K562 (cell line): ENCODE data around the gene C11orf91. TPM values are rescaled to one million over a fixed set of nuclear protein-coding genes. Genes with fewer than 3 reads are reported as not detected.

Source experiments
- ATAC-seq: fragments of 200-7000 bp; cut with Tn5 transposase; 3 replicates; pipeline ENCODE4 v1.9.1; 2020; ENCODE audit warnings: moderate library complexity
- BruUV-seq: library from RNA; stranded (reverse); fragments of 400-500 nt; replicated peaks from 2 replicates; lab custom pipeline; 2021; lab: Mats Ljungman, UMichigan
- CTCF ChIA-PET: fragments of 300-600 bp; formaldehyde crosslinking; extraction: SDS; loops from one replicate; lab custom pipeline; 2021; ENCODE audit warnings: low intra/inter-chr PET ratio; lab: Yijun Ruan, JAX
- POLR2A ChIA-PET: fragments of 300-600, 350-650 bp; sonication (Branson Sonifier 250); formaldehyde crosslinking; extraction: SDS; loops from one replicate; lab custom pipeline; 2021; ENCODE audit warnings: antibody characterized with exemption, inconsistent platforms; lab: Yijun Ruan, JAX
- DNase-seq, 4 experiments: peaks; one replicate each; pipeline versions ENCODE4 v3.0.0 to v3.0.0-alpha.2; 2011 to 2018; ENCODE audit warnings: low spot score in 3 of 4, mixed read lengths in 3 of 4; ENCODE audit errors: extremely low read depth in 1 of 4
- FAIRE-seq: peaks from 2 replicates; lab custom pipeline; 2011; peaks lifted over from hg19 to GRCh38; lab: Jason Lieb, UNC
- H2AFZ ChIP-seq: 2 replicates; pipeline ENCODE4 v1.6.0; 2011; ENCODE audit warnings: low read depth, low read length, control low read depth, inconsistent platforms
- H3K27ac ChIP-seq: fragments of 200-600 bp; 3 replicates; pipeline ENCODE4 v1.8.0; 2011; ENCODE audit warnings: low read depth, mild to moderate bottlenecking, control low read depth, inconsistent platforms, low read length, moderate library complexity, mixed read lengths; ENCODE audit errors: extremely low read depth
- H3K27me3 ChIP-seq, 2 experiments: fragments of 300-600 bp in 1 of 2; 2 replicates in 1 of 2; 3 replicates in 1 of 2; pipeline versions ENCODE4 v1.6.0 to v1.8.0; 2011; ENCODE audit warnings: inconsistent platforms in 2 of 2, low read length in 2 of 2, mild to moderate bottlenecking in 1 of 2, mixed read lengths in 1 of 2, moderate library complexity in 1 of 2; ENCODE audit not compliant: control insufficient read depth in 2 of 2, insufficient read depth in 2 of 2
- H3K36me3 ChIP-seq: fragments of 300-600 bp; 3 replicates; pipeline ENCODE4 v1.8.0; 2011; ENCODE audit warnings: mild to moderate bottlenecking, low read length, inconsistent platforms; ENCODE audit not compliant: control insufficient read depth, insufficient read depth
- H3K4me1 ChIP-seq, 2 experiments: fragments of 200-600 bp in 1 of 2; replicated peaks in 1 of 2; 2 replicates in 1 of 2; 3 replicates in 1 of 2; pipeline versions ENCODE4 v1.5.1 to v1.8.0; 2011; ENCODE audit warnings: inconsistent platforms in 2 of 2, low read length in 2 of 2, mild to moderate bottlenecking in 1 of 2, mixed read lengths in 1 of 2, moderate library complexity in 1 of 2; ENCODE audit not compliant: control insufficient read depth in 2 of 2, insufficient read depth in 2 of 2
- H3K4me2 ChIP-seq: 2 replicates; pipeline ENCODE4 v1.6.1; 2011; ENCODE audit warnings: low read length, control low read depth, inconsistent platforms, mixed read lengths; ENCODE audit not compliant: insufficient read depth
- H3K4me3 ChIP-seq: fragments of 200-600 bp; sonication (generic), shearing (Covaris generic); 2 replicates; pipeline ENCODE4 v1.5.1; 2016; ENCODE audit warnings: control low read depth, inconsistent platforms
- H3K79me2 ChIP-seq: fragments of 200-600 bp; 3 replicates; pipeline ENCODE4 v1.8.0; 2011; ENCODE audit warnings: low read length, inconsistent platforms; ENCODE audit not compliant: control insufficient read depth, insufficient read depth
- H3K9ac ChIP-seq, 2 experiments: 2 replicates each; pipeline versions ENCODE4 v1.6.0 to v1.6.1; 2011; ENCODE audit warnings: low read depth in 2 of 2, low read length in 2 of 2, control low read depth in 1 of 2, inconsistent platforms in 1 of 2, mild to moderate bottlenecking in 1 of 2, mixed read lengths in 1 of 2; ENCODE audit not compliant: insufficient read depth in 1 of 2
- H3K9me1 ChIP-seq: one replicate; pipeline ENCODE4 v1.6.0; 2011; ENCODE audit warnings: inconsistent platforms, mild to moderate bottlenecking, low read length, moderate library complexity; ENCODE audit not compliant: control insufficient read depth, insufficient read depth
- H3K9me3 ChIP-seq: replicated peaks from 2 replicates; pipeline ENCODE4 v1.5.1; 2011; ENCODE audit warnings: low read depth, low read length, inconsistent platforms; ENCODE audit not compliant: control insufficient read depth, insufficient read depth
- H4K20me1 ChIP-seq: replicated peaks from 2 replicates; pipeline ENCODE4 v1.6.1; 2011; ENCODE audit warnings: low read length, inconsistent platforms, mixed read lengths; ENCODE audit not compliant: control insufficient read depth, insufficient read depth
- ATF7 ChIP-seq: fragments of 450-650 bp; IDR thresholded peaks from 2 replicates; pipeline ENCODE4 v1.7.1; 2014; ENCODE audit warnings: mild to moderate bottlenecking, moderate library complexity
- CREM ChIP-seq: IDR thresholded peaks from 2 replicates; pipeline ENCODE4 v1.6.1; 2014; ENCODE audit warnings: antibody characterized with exemption, low read depth
- WGBS: fragments of 100-300 bp; shearing (Covaris generic); methylation state at CpG from one replicate; pipeline ENCODE4 v1.1.6; 2016; ENCODE audit warnings: low coverage, mixed read lengths; ENCODE audit not compliant: insufficient coverage; ENCODE audit errors: missing lambda C conversion rate; 5-methylcytosine and 5-hydroxymethylcytosine counted together
- in situ Hi-C: fragments of 300-500 bp; cut with MboI; formaldehyde crosslinking; loops from 4 replicates; pipeline ENCODE4 v1.15.0; 2018; ENCODE audit warnings: inconsistent platforms, mixed read lengths
- intact Hi-C: fragments of 100-400 bp; cut with micrococcal nuclease; formaldehyde crosslinking; loops from 2 replicates; pipeline ENCODE4 v1.14.2; 2022
- polyA plus RNA-seq, 8 experiments: library from polyadenylated mRNA; depleted of rRNA in 4 of 8; stranded (reverse) in 5 of 8; unstranded in 3 of 8; fragments of >200 nt; fragmentation: Nextera tagmentation in 2 of 8; fragmentation: Illumina TruSeq in 1 of 8; extraction: Ambion mirVana in 2 of 8; extraction: Trizol in 1 of 8; gene quantifications; 2 replicates each; pipeline versions ENCODE4 v1.2.1 to v1.2.3, GENCODE V29; 2011 to 2014; ENCODE audit warnings: inconsistent platforms in 1 of 8, missing spikeins in 1 of 8
- total RNA-seq, 7 experiments: library from RNA; depleted of rRNA in 6 of 7; stranded (reverse); fragments of >200 nt in 6 of 7; fragmentation: Illumina TruSeq in 2 of 7; extraction: Trizol in 2 of 7; gene quantifications; 2 replicates each; pipeline versions ENCODE4 v1.2.1 to v1.2.3, GENCODE V29; 2011 to 2021; ENCODE audit warnings: low replicate concordance in 1 of 7
- TF ChIP-seq, protein P1 (sequence below): fragments of 450-650 bp; IDR thresholded peaks from 2 replicates; pipeline ENCODE4 v1.6.1; 2018; ENCODE audit not compliant: partially characterized antibody
- TF ChIP-seq, protein P2 (sequence below): sonication (generic); formaldehyde crosslinking; IDR thresholded peaks from 2 replicates; pipeline ENCODE4 v1.9.0; 2022; ENCODE audit warnings: mild to moderate bottlenecking, missing genetic modification reagents
- TF ChIP-seq, protein P3 (sequence below), 3 experiments: IDR thresholded peaks in 2 of 3; conservative IDR thresholded peaks in 1 of 3; 2 replicates each; pipeline ENCODE4 v1.5.1; 2011 to 2012; ENCODE audit warnings: low read length in 3 of 3, mild to moderate bottlenecking in 3 of 3, control low read depth in 2 of 3, improper control_type of control experiment in 1 of 3, inconsistent platforms in 1 of 3, low read depth in 1 of 3, mixed read lengths in 1 of 3, moderate library complexity in 1 of 3; ENCODE audit not compliant: insufficient read depth in 2 of 3
- TF ChIP-seq, protein P4 (sequence below), 2 experiments: fragments of 450-650 bp in 1 of 2; sonication (generic) in 1 of 2; formaldehyde crosslinking in 1 of 2; IDR thresholded peaks in 1 of 2; conservative IDR thresholded peaks in 1 of 2; 2 replicates each; pipeline versions ENCODE4 v1.6.1 to v1.8.1; 2016 to 2023; ENCODE audit warnings: mild to moderate bottlenecking in 2 of 2, moderate library complexity in 2 of 2, inconsistent platforms in 1 of 2, missing genetic modification reagents in 1 of 2

The C11orf91 gene
- total and polyA plus RNA-seq, 9 of the 15 experiments (the other 6 are each of a cell fraction or from before 2014, with no cell fraction given): not detected

DNA sequence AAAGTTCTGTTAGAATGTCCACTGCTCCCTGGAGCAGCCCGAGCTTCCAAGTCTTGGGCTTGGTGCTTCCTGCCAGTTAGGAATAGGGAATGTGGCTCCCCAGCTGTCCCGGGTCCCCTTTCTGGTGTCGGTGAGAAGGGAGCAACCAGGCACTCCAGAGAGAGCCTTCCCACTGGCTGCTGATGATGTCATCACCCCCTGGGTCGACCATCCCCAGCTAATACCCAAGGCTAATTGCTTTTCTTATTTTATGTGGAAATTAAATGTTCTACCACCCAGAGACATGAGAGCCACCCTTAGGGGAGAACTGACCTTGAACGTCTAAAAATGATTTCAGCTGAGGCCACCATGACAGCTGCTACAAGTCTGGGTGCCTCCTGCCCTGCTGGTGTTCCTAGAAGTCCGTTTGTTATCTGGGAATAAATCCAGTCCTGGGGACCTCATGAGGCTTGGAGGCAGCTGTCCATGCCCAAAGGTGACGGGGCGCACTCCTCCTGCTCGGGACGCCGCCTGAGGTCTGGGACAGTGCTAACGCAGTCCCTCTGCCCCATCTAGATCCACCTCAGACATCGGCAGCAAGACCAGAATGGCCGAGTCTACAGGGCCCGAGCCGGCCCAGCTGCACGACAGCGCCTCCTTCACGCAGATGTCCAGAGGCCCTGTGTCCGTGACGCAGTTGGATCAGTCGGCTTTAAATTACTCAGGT lies 42.3 kb downstream of the C11orf91 start:
- CTCF ChIA-PET: no interaction called here
- intact Hi-C loops (no loop called here), in situ Hi-C loops (no loop called here)
- WGBS: 1% methylated on average over 22 of the region's 22 CpGs
- Histone ChIP-seq H3K4me2 (peak overlapping the region; percentile 39), H3K27me3 (peaks cover 25 to 48% of the 10 kb centered on the region in 2 experiments; a peak in 4 of 5 replicates), H3K4me1 (no peaks in the 10 kb centered on the region), H3K9me3 (no peaks in the 10 kb centered on the region), H3K9ac (peak overlapping the region in 1 of 2 experiments; percentile 59; a peak in 1 of 4 replicates), H3K36me3 (no peaks in the 10 kb centered on the region), H3K4me3 (no peak overlapping the region), H3K79me2 (no peaks in the 10 kb centered on the region), H3K27ac (no peak overlapping the region), H4K20me1 (0 out of 2 replicates have a peak, but pooled peaks cover 3% of the 10 kb centered on the region), H2AFZ (no peak overlapping the region), H3K9me1 (no peaks in the 10 kb centered on the region)
- TF ChIP-seq, protein P1, sequence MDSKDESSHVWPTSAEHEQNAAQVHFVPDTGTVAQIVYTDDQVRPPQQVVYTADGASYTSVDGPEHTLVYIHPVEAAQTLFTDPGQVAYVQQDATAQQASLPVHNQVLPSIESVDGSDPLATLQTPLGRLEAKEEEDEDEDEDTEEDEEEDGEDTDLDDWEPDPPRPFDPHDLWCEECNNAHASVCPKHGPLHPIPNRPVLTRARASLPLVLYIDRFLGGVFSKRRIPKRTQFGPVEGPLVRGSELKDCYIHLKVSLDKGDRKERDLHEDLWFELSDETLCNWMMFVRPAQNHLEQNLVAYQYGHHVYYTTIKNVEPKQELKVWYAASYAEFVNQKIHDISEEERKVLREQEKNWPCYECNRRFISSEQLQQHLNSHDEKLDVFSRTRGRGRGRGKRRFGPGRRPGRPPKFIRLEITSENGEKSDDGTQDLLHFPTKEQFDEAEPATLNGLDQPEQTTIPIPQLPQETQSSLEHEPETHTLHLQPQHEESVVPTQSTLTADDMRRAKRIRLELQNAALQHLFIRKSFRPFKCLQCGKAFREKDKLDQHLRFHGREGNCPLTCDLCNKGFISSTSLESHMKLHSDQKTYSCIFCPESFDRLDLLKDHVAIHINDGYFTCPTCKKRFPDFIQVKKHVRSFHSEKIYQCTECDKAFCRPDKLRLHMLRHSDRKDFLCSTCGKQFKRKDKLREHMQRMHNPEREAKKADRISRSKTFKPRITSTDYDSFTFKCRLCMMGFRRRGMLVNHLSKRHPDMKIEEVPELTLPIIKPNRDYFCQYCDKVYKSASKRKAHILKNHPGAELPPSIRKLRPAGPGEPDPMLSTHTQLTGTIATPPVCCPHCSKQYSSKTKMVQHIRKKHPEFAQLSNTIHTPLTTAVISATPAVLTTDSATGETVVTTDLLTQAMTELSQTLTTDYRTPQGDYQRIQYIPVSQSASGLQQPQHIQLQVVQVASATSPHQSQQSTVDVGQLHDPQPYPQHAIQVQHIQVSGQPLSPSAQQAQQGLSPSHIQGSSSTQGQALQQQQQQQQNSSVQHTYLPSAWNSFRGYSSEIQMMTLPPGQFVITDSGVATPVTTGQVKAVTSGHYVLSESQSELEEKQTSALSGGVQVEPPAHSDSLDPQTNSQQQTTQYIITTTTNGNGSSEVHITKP: peak; percentile 26
- TF ChIP-seq, protein P2, sequence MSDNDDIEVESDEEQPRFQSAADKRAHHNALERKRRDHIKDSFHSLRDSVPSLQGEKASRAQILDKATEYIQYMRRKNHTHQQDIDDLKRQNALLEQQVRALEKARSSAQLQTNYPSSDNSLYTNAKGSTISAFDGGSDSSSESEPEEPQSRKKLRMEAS (CRISPR knock-in tag): no peak
- TF ChIP-seq, protein P3, sequence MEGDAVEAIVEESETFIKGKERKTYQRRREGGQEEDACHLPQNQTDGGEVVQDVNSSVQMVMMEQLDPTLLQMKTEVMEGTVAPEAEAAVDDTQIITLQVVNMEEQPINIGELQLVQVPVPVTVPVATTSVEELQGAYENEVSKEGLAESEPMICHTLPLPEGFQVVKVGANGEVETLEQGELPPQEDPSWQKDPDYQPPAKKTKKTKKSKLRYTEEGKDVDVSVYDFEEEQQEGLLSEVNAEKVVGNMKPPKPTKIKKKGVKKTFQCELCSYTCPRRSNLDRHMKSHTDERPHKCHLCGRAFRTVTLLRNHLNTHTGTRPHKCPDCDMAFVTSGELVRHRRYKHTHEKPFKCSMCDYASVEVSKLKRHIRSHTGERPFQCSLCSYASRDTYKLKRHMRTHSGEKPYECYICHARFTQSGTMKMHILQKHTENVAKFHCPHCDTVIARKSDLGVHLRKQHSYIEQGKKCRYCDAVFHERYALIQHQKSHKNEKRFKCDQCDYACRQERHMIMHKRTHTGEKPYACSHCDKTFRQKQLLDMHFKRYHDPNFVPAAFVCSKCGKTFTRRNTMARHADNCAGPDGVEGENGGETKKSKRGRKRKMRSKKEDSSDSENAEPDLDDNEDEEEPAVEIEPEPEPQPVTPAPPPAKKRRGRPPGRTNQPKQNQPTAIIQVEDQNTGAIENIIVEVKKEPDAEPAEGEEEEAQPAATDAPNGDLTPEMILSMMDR (IDR thresholded peaks at IDR 0.05 in 2 of 3, conservative IDR thresholded peaks at IDR 0.05 in 1 of 3; ENCODE audit: insufficient read depth in 2 of 3, low read depth in 1 of 3, low read length in 3 of 3): peak; percentile 26 to 30 (median 29); a peak in 4 of 6 replicates
- TF ChIP-seq, protein P4, sequence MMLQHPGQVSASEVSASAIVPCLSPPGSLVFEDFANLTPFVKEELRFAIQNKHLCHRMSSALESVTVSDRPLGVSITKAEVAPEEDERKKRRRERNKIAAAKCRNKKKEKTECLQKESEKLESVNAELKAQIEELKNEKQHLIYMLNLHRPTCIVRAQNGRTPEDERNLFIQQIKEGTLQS (IDR thresholded peaks at IDR 0.05): peak; percentile 69
- TF ChIP-seq, protein P4 (CRISPR knock-in tag; conservative IDR thresholded peaks at IDR 0.05): no peak
- no peak for TF ChIP-seq CREM
- 0 out of 2 replicates have a peak, but pooled peaks have one; percentile 13 for TF ChIP-seq ATF7
- POLR2A ChIA-PET: interaction anchor here (0.5 to 0.7 kb wide), 3 partner anchors 9 to 53 kb away, joined by 3 read pairs; no protein-coding TSS in a partner anchor
- no TSS peak for BruUV-seq
- ATAC-seq (peak; percentile 88), DNase-seq (peak in 2 of 4 experiments; percentile 21 to 25), FAIRE-seq (no peak)
